T-helper 17 cell (primary cell): ENCODE measurements around the gene ILDR1. TPM values are rescaled to one million over a fixed set of nuclear protein-coding genes. Genes with fewer than 3 reads are reported as not detected.
"Not testable (repeated sequence)": the region's sequence is repeated elsewhere in the genome, so short reads cannot be mapped to it uniquely, and the experiment has no call there.

Source experiments
- ATAC-seq: fragments of 150-1000 bp; cut with Tn5 transposase; 2 replicates; pipeline ENCODE4 v1.10.0; 2021; ENCODE audit warnings: mild to moderate bottlenecking, moderate library complexity
- DNase-seq, 3 donors: peaks; one replicate each; pipeline versions ENCODE4 v3.0.0 to v3.0.0-alpha.2; 2020 to 2021
- H3K9me3 ChIP-seq: one replicate; pipeline ENCODE4 v1.7.0; 2013; ENCODE audit warnings: low read length, mild to moderate bottlenecking; ENCODE audit not compliant: control insufficient read depth, poor library complexity, severe bottlenecking
- H3K27ac Mint-ChIP-seq: one replicate; pipeline ENCODE4 v1.8.0; 2022; ENCODE audit warnings: mild to moderate bottlenecking, moderate library complexity, mixed read lengths
- H3K27me3 Mint-ChIP-seq: one replicate; pipeline ENCODE4 v1.8.0; 2022; ENCODE audit warnings: mixed read lengths
- H3K36me3 Mint-ChIP-seq: one replicate; pipeline ENCODE4 v1.8.0; 2022; ENCODE audit warnings: low read depth, mixed read lengths
- H3K4me1 Mint-ChIP-seq: one replicate; pipeline ENCODE4 v1.8.0; 2022; ENCODE audit warnings: mild to moderate bottlenecking, mixed read lengths
- H3K4me3 Mint-ChIP-seq: one replicate; pipeline ENCODE4 v1.8.0; 2022; ENCODE audit warnings: mild to moderate bottlenecking, moderate library complexity, mixed read lengths
- total RNA-seq, 4 donors: library from RNA in 2 of 4; stranded (reverse) in 2 of 4; gene quantifications; one replicate each; pipeline ENCODE4 v1.2.3 and lab custom pipeline; 2022 to 2026

Gene ILDR1
- total RNA-seq, 2 donors from 2014 or later, result 0.32 TPM; not detected in 1

GRCh38 chr3:121942116-121942786 lies 79.8 kb downstream of the ILDR1 start:
- H3K4me3 Mint-ChIP-seq, result no peak overlapping the region
- H3K9me3 ChIP-seq, result no peaks in the 10 kb centered on the region
- H3K27me3 Mint-ChIP-seq, result no peaks in the 10 kb centered on the region
- no peak overlapping the region for H3K27ac Mint-ChIP-seq
- no peaks in the 10 kb centered on the region for H3K4me1 Mint-ChIP-seq
- peaks cover 4% of the 10 kb centered on the region for H3K36me3 Mint-ChIP-seq
- ATAC-seq, result no peak
- DNase-seq, result no peak

DNA sequence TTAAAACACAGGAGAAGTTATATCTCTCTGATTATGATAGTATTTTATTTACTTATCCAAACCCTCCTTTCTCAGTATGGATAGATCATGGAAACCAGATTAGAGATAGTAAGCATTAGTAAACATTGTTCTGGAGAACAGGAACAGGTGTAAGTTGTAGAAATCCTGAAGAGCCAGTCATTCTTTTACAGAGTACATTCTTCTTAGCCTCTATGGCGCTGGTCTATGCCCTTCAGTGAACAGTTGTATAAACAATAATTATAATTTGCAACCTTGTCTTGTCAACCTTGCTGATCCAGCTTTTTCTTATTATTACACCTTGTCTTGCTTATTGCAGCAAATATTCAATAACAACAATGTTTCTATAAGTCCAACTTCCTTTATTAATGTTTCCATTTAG lies 80.5 kb downstream of the ILDR1 start:
- peaks cover 4% of the 10 kb centered on the region for H3K36me3 Mint-ChIP-seq
- no peaks in the 10 kb centered on the region for H3K27me3 Mint-ChIP-seq

DNA sequence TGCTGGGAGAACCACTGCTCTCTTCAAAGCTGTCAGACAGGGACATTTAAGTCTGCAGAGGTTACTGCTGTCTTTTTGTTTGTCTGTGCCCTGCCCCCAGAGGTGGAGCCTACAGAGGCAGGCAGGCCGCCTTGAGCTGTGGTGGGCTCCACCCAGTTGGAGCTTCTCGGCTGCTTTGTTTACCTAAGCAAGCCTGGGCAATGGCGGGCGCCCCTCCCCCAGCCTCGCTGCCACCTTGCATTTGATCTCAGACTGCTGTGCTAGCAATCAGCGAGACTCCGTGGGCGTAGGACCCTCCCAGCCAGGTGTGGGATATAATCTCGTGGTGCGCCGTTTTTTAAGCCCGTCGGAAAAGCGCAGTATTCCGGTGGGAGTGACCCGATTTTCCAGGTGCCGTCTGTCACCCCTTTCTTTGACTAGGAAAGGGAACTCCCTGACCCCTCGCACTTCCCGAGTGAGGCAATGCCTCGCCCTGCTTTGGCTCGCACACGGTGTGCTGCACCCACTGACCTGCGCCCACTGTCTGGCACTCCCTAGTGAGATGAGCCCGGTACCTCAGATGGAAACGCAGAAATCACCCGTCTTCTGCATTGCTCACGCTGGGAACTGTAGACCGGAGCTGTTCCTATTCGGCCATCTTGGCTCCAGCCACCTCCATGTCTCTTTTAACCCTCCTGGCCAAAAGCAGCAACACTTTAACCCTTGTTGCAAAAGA lies 83.7 kb downstream of the ILDR1 start:
- not testable (repeated sequence) for ATAC-seq, H3K27me3 Mint-ChIP-seq, H3K4me1 Mint-ChIP-seq, H3K4me3 Mint-ChIP-seq, H3K27ac Mint-ChIP-seq, H3K36me3 Mint-ChIP-seq, DNase-seq, H3K9me3 ChIP-seq

More for the DNA sequence above, 80.5 kb downstream of the ILDR1 start:
- Mint-ChIP-seq H3K4me3 (no peak overlapping the region), H3K27ac (no peak overlapping the region), H3K4me1 (no peaks in the 10 kb centered on the region)
- ATAC-seq, result no peak
- DNase-seq, result no peak
- no peaks in the 10 kb centered on the region for H3K9me3 ChIP-seq

Other genes starting within 250 kb of the ILDR1 start
- gene IQCB1, start 187.2 kb downstream of the ILDR1 start, total RNA-seq, result 10 to 100 TPM; 47.4 to 55.1 TPM
- 1 to 10 TPM; 5.5 to 7.6 TPM for gene EAF2, start 187.0 kb downstream of the ILDR1 start, total RNA-seq
- gene SLC15A2, start 127.8 kb downstream of the ILDR1 start, total RNA-seq, result 1 to 10 TPM in 1 of 2 donors, under 1 TPM in 1; 0.44 to 2.6 TPM
- gene CD86, start 33.1 kb upstream of the ILDR1 start, total RNA-seq, result 1 to 10 TPM; 1.3 to 4.3 TPM
- gene CASR, start 161.4 kb upstream of the ILDR1 start, total RNA-seq, result 1 to 10 TPM in 1 of 2 donors, under 1 TPM in 1; 0.10 to 1.3 TPM